GM12878 (cell line): ENCODE measurements around the gene KCNJ13. TPM values are rescaled to one million over a fixed set of nuclear protein-coding genes. Genes with fewer than 3 reads are reported as not detected.

Source experiments
- ATAC-seq: fragments of 200-7000 bp; cut with Tn5 transposase; 3 replicates; pipeline ENCODE4 v1.9.1; 2020; ENCODE audit warnings: mild to moderate bottlenecking, moderate library complexity
- BruUV-seq: library from RNA; stranded (reverse); fragments of 400-500 nt; replicated peaks from 2 replicates; lab custom pipeline; 2021; lab: Mats Ljungman, UMichigan
- CTCF ChIA-PET: fragments of 300-600 bp; sonication (Branson Sonifier 250); formaldehyde crosslinking; extraction: SDS; loops from one replicate; lab custom pipeline; 2021; ENCODE audit warnings: inconsistent platforms; lab: Yijun Ruan, JAX
- POLR2A ChIA-PET: fragments of 350-600 bp; formaldehyde crosslinking; extraction: SDS; loops from one replicate; lab custom pipeline; 2021; ENCODE audit warnings: inconsistent platforms; lab: Charles Lee
- RAD21 ChIA-PET: fragments of 300-600 bp; sonication (Branson Sonifier 250); formaldehyde crosslinking; loops from one replicate; lab custom pipeline; 2023; ENCODE audit warnings: antibody characterized with exemption; ENCODE audit not compliant: unreplicated experiment; lab: Charles Lee
- SMC1A ChIA-PET: fragments of 300-600 bp; sonication (Branson Sonifier 250); formaldehyde crosslinking; loops from one replicate; lab custom pipeline; 2023; ENCODE audit not compliant: unreplicated experiment, uncharacterized antibody; lab: Charles Lee
- DNase-seq: peaks from one replicate; pipeline ENCODE4 v3.0.0-alpha.2; 2011; ENCODE audit warnings: low read depth, low spot score
- FAIRE-seq: peaks from 3 replicates; lab custom pipeline; 2011; peaks lifted over from hg19 to GRCh38; lab: Jason Lieb, UNC
- H2AFZ ChIP-seq: 2 replicates; pipeline ENCODE4 v1.6.0; 2011; ENCODE audit warnings: low read depth, low read length, control low read depth; ENCODE audit not compliant: control insufficient read depth
- H3K27ac ChIP-seq: 2 replicates; pipeline ENCODE4 v1.5.1; 2011; ENCODE audit warnings: control low read depth; ENCODE audit not compliant: control insufficient read depth, insufficient read depth
- H3K27me3 ChIP-seq, 2 experiments: replicated peaks in 1 of 2; 2 replicates each; pipeline versions ENCODE4 v1.6.0 to v1.6.1; 2011; ENCODE audit warnings: low read length in 1 of 2; ENCODE audit not compliant: control insufficient read depth in 2 of 2, insufficient read depth in 2 of 2
- H3K36me3 ChIP-seq, 2 experiments: 2 replicates each; pipeline ENCODE4 v1.5.1; 2011; ENCODE audit warnings: low read length in 1 of 2; ENCODE audit not compliant: control insufficient read depth in 2 of 2, insufficient read depth in 2 of 2
- H3K4me1 ChIP-seq: 2 replicates; pipeline ENCODE4 v1.6.1; 2011; ENCODE audit warnings: mild to moderate bottlenecking, low read length, moderate library complexity, mixed read lengths; ENCODE audit not compliant: control insufficient read depth, insufficient read depth
- H3K4me2 ChIP-seq: 2 replicates; pipeline ENCODE4 v1.6.0; 2011; ENCODE audit warnings: control low read depth; ENCODE audit not compliant: control insufficient read depth, insufficient read depth
- H3K4me3 ChIP-seq: fragments of 200-600 bp; sonication (generic); 2 replicates; pipeline ENCODE4 v1.5.1; 2016
- H3K79me2 ChIP-seq: 2 replicates; pipeline ENCODE4 v1.6.0; 2011; ENCODE audit warnings: low read length; ENCODE audit not compliant: control insufficient read depth, insufficient read depth
- H3K9ac ChIP-seq: 2 replicates; pipeline ENCODE4 v1.8.0; 2011; ENCODE audit warnings: low read length, control low read depth, mixed read lengths; ENCODE audit not compliant: control insufficient read depth, insufficient read depth
- H3K9me3 ChIP-seq: replicated peaks from 3 replicates; pipeline ENCODE4 v1.5.1; 2011; ENCODE audit warnings: mild to moderate bottlenecking, low read length; ENCODE audit not compliant: control insufficient read depth, insufficient read depth
- H4K20me1 ChIP-seq: 2 replicates; pipeline ENCODE4 v1.6.0; 2011; ENCODE audit not compliant: control insufficient read depth, insufficient read depth
- CHD4 ChIP-seq: fragments of 200-600 bp; sonication (generic); IDR thresholded peaks from 2 replicates; pipeline ENCODE4 v1.6.1; 2016; ENCODE audit warnings: mild to moderate bottlenecking
- ETV6 ChIP-seq, 2 experiments: fragments of 450-650 bp in 1 of 2; IDR thresholded peaks in 1 of 2; conservative IDR thresholded peaks in 1 of 2; 2 replicates each; pipeline ENCODE4 v1.6.1; 2014; ENCODE audit warnings: antibody characterized with exemption in 1 of 2, borderline replicate concordance in 1 of 2, low read depth in 1 of 2, mild to moderate bottlenecking in 1 of 2, moderate library complexity in 1 of 2
- GATAD2B ChIP-seq: fragments of 450-650 bp; conservative IDR thresholded peaks from 2 replicates; pipeline ENCODE4 v1.6.1; 2017; ENCODE audit warnings: low read depth, mild to moderate bottlenecking, moderate library complexity
- IKZF1 ChIP-seq: fragments of 450-650 bp; conservative IDR thresholded peaks from 2 replicates; pipeline ENCODE4 v1.6.1; 2017; ENCODE audit warnings: antibody characterized with exemption, mild to moderate bottlenecking
- IKZF2 ChIP-seq, 2 experiments: fragments of 450-650 bp; IDR thresholded peaks; 2 replicates each; pipeline ENCODE4 v1.6.1; 2017; ENCODE audit warnings: mild to moderate bottlenecking in 2 of 2, moderate library complexity in 2 of 2
- JUNB ChIP-seq: IDR thresholded peaks from 2 replicates; pipeline ENCODE4 v1.6.1; 2016; ENCODE audit warnings: antibody characterized with exemption, mild to moderate bottlenecking
- RUNX3 ChIP-seq: IDR thresholded peaks from 2 replicates; pipeline ENCODE4 v1.6.1; 2012; ENCODE audit warnings: low read length, inconsistent platforms
- SPI1 ChIP-seq: IDR thresholded peaks from 2 replicates; pipeline ENCODE4 v1.6.1; 2011; ENCODE audit warnings: low read depth, mild to moderate bottlenecking, low read length, moderate library complexity, borderline replicate concordance; ENCODE audit not compliant: insufficient read depth
- WGBS: methylation state at CpG from one replicate; pipeline ENCODE4 v1.1.6; 2016; ENCODE audit warnings: low lambda C conversion rate; ENCODE audit not compliant: insufficient replicate concordance, insufficient coverage; ENCODE audit errors: missing lambda C conversion rate; 5-methylcytosine and 5-hydroxymethylcytosine counted together
- in situ Hi-C: fragments of 300-500 bp; cut with MboI; formaldehyde crosslinking; loops from 9 replicates; pipeline ENCODE4 v1.14.3; 2018; ENCODE audit warnings: mixed read lengths
- intact Hi-C: fragments of 100-400 bp; cut with micrococcal nuclease; formaldehyde crosslinking; loops from one replicate; pipeline ENCODE4 v1.14.2; 2022; ENCODE audit not compliant: unreplicated experiment
- polyA plus RNA-seq, 11 experiments: library from polyadenylated mRNA; depleted of rRNA in 4 of 11; unstranded in 6 of 11; stranded (reverse) in 5 of 11; fragments of >200 nt; fragmentation: Nextera tagmentation in 4 of 11; fragmentation: Illumina TruSeq in 1 of 11; extraction: Ambion mirVana in 4 of 11; extraction: Trizol in 1 of 11; gene quantifications; 1 replicate in 1 of 11; 2 replicates in 10 of 11; pipeline versions ENCODE4 v1.2.1 to v1.2.3, GENCODE V29; 2011 to 2016; ENCODE audit warnings: inconsistent platforms in 2 of 11, missing spikeins in 2 of 11, low read depth in 1 of 11
- total RNA-seq, 4 experiments: library from RNA; depleted of rRNA in 3 of 4; stranded (reverse); fragments of >200 nt in 3 of 4; fragmentation: Illumina TruSeq in 1 of 4; extraction: Trizol in 1 of 4; gene quantifications; 2 replicates each; pipeline versions ENCODE4 v1.2.1 to v1.2.3, GENCODE V29; 2013 to 2021

KCNJ13 gene
- total and polyA plus RNA-seq, 10 of the 15 experiments (the other 5 are each of a cell fraction or from before 2014, with no cell fraction given), result 0.24 to 0.68 (median 0.29) TPM; not detected in 7

GRCh38 chr2:232773815-232774214, 2.5 kb downstream of the KCNJ13 start:
- Histone ChIP-seq H3K9me3 (no peaks in the 10 kb centered on the region), H2AFZ (no peak overlapping the region), H3K36me3 (peaks cover 4 to 5% of the 10 kb centered on the region in 2 experiments; a peak in 3 of 4 replicates), H3K27ac (no peak overlapping the region), H3K4me2 (no peak overlapping the region), H3K4me3 (no peak overlapping the region), H4K20me1 (no peaks in the 10 kb centered on the region), H3K27me3 (no peaks in the 10 kb centered on the region), H3K79me2 (no peaks in the 10 kb centered on the region), H3K9ac (no peak overlapping the region), H3K4me1 (peaks cover 12% of the 10 kb centered on the region)
- no peak for FAIRE-seq
- DNase-seq, result no peak
- 37% methylated on average over 9 of the region's 9 CpGs for WGBS
- in situ Hi-C loops (no loop called here), intact Hi-C loops (no loop called here)
- SMC1A ChIA-PET, result interaction anchor here (1.1 to 1.4 kb wide), 2 partner anchors 286 to 450 kb away, joined by 3 to 4 read pairs; partner anchors contain the start of gene INPP5D
- TF ChIP-seq IKZF2 (IDR thresholded peaks at IDR 0.05) (peak in 1 of 2 experiments; percentile 67; a peak in 2 of 4 replicates), CHD4 (no peak), JUNB (peak; percentile 61)
- POLR2A ChIA-PET, result interaction anchor here (1.5 kb wide), 1 partner anchor 9 kb away, joined by 4 read pairs; no protein-coding TSS in a partner anchor
- BruUV-seq, result no TSS peak
- ATAC-seq, result peak; percentile 67
- CTCF ChIA-PET, result interaction anchor here (1.9 to 3.3 kb wide), 3 partner anchors 10 to 281 kb away, joined by 8 to 16 read pairs (median 13); no protein-coding TSS in a partner anchor
- RAD21 ChIA-PET, result no interaction called here

DNA sequence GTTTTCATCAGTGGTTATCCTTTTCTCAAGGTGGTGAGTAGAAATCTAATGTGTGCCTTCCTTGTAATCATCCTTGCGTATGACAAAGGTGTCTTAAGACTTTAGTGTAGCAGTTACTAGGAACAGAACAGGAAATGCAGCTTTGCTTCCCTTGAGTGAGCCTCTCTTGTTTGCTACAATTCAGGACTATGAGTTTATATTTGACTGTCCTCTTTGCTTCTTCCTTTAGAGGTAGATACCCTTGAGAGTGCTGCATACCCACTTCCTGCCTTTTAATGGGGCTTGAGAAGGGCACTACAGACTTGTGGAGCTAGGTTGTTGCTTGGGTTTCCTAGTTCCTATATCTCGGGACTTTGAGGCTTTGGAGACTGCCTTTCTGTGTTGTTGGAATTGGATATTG, 3.8 kb downstream of the KCNJ13 start:
- Histone ChIP-seq H3K27ac (peak overlapping the region; percentile 40; the same call in 1 of the 2 replicates), H3K4me1 (peaks cover 12% of the 10 kb centered on the region), H2AFZ (no peak overlapping the region), H3K4me3 (no peak overlapping the region), H3K79me2 (no peaks in the 10 kb centered on the region), H3K36me3 (peaks cover 4 to 10% of the 10 kb centered on the region in 2 experiments), H3K9me3 (no peaks in the 10 kb centered on the region), H3K4me2 (peak overlapping the region; percentile 46), H3K9ac (no peak overlapping the region), H3K27me3 (no peaks in the 10 kb centered on the region), H4K20me1 (no peaks in the 10 kb centered on the region)
- in situ Hi-C loops (no loop called here), intact Hi-C loops (no loop called here)
- ChIA-PET POLR2A (interaction anchor here (1.5 kb wide), 1 partner anchor 10 kb away, joined by 4 read pairs; no protein-coding TSS in a partner anchor), SMC1A (interaction anchor here (0.8 to 2.4 kb wide), 7 partner anchors 12 to 451 kb away, joined by 3 to 24 read pairs (median 3); partner anchors contain the start of genes INPP5D and NEU2), CTCF (interaction anchor here (0.7 to 3.3 kb wide), 7 partner anchors 10 to 474 kb away, joined by 3 to 16 read pairs (median 7); no protein-coding TSS in a partner anchor), RAD21 (interaction anchor here (0.8 to 1.4 kb wide), 4 partner anchors 9 to 15 kb away, joined by 3 to 5 read pairs (median 4); no protein-coding TSS in a partner anchor)
- WGBS, result 8% methylated on average over 2 of the region's 2 CpGs
- ATAC-seq (peak; percentile 90), FAIRE-seq (peak; percentile 56), DNase-seq (peak; percentile 48)
- no TSS peak for BruUV-seq
- TF ChIP-seq IKZF1 (0 out of 2 replicates have a peak, but pooled peaks have one; percentile 31), SPI1 (peak; percentile 37; the same call in 1 of the 2 replicates), RUNX3 (0 out of 2 replicates have a peak, but pooled peaks have one; percentile 16), ETV6 (conservative IDR thresholded peaks at IDR 0.05 in 1 of 2, IDR thresholded peaks at IDR 0.05 in 1 of 2; ENCODE audit: borderline replicate concordance in 1 of 2, low read depth in 1 of 2) (peak in 1 of 2 experiments; percentile 63; a peak in 1 of 4 replicates), GATAD2B (no peak), IKZF2 (IDR thresholded peaks at IDR 0.05) (peak in 1 of 2 experiments; percentile 53; a peak in 1 of 4 replicates)
